Cardiac muscle cell (in vitro differentiated cells and primary cell): ENCODE data around the gene SPOCK2. TPM values are rescaled to one million over a fixed set of nuclear protein-coding genes. Genes with fewer than 3 reads are reported as not detected.

Experiments used
- DNase-seq, 2 donors: peaks; one replicate each; pipeline versions ENCODE4 v3.0.0 to v3.0.0-alpha.2; 2010 to 2017; ENCODE audit warnings: low read depth in 1 of 2, low spot score in 1 of 2
- H3K27ac ChIP-seq: fragments of 200-600 bp; sonication (generic); 2 replicates; pipeline ENCODE4 v1.5.1; 2016
- H3K27me3 ChIP-seq: fragments of 200-600 bp; sonication (generic); 2 replicates; pipeline ENCODE4 v1.6.0; 2016; ENCODE audit warnings: control low read depth
- H3K36me3 ChIP-seq: fragments of 200-600 bp; sonication (generic); 2 replicates; pipeline ENCODE4 v1.5.1; 2016; ENCODE audit warnings: control low read depth
- H3K4me1 ChIP-seq: fragments of 200-600 bp; sonication (generic); 2 replicates; pipeline ENCODE4 v1.8.1; 2017; ENCODE audit warnings: low read depth, mild to moderate bottlenecking, mixed run types
- H3K4me3 ChIP-seq: fragments of 200-600 bp; sonication (generic); 2 replicates; pipeline ENCODE4 v1.5.1; 2016; ENCODE audit warnings: mild to moderate bottlenecking
- H3K9me3 ChIP-seq: fragments of 200-600 bp; sonication (generic); 2 replicates; pipeline ENCODE4 v1.5.1; 2017; ENCODE audit warnings: low read depth, mild to moderate bottlenecking, control low read depth
- CTCF ChIP-seq: IDR thresholded peaks from 2 replicates; pipeline ENCODE4 v1.5.1; 2012; ENCODE audit warnings: low read depth, mild to moderate bottlenecking, low read length
- polyA plus RNA-seq: library from polyadenylated mRNA; unstranded; fragments of >200 nt; fragmentation: Nextera tagmentation; extraction: Ambion mirVana; gene quantifications from 2 replicates; pipeline ENCODE4 v1.2.1, GENCODE V29; 2016
- total RNA-seq: library from RNA; depleted of rRNA; stranded (reverse); fragments of >200 nt; gene quantifications from 2 replicates; pipeline ENCODE4 v1.2.3, GENCODE V29; 2016

Gene SPOCK2
- total and polyA plus RNA-seq, 2 experiments from 2014 or later = 3.9 to 5.0 TPM

- TF ChIP-seq CTCF = no peak
- Histone ChIP-seq H3K4me1 (no peaks in the 10 kb centered on the region), H3K36me3 (no peaks in the 10 kb centered on the region), H3K4me3 (no peak overlapping the region), H3K9me3 (no peaks in the 10 kb centered on the region), H3K27me3 (no peaks in the 10 kb centered on the region), H3K27ac (no peak overlapping the region)
- DNase-seq = no peak
Measured at GRCh38 chr10:72124381-72124780, 36.0 kb upstream of the SPOCK2 start.

GRCh38 chr10:72123616-72124015 is 35.3 kb upstream of the SPOCK2 start:
- H3K4me3 ChIP-seq = no peak overlapping the region
- no peaks in the 10 kb centered on the region for H3K36me3 ChIP-seq
- H3K4me1 ChIP-seq = no peaks in the 10 kb centered on the region
- no peak for TF ChIP-seq CTCF
- no peaks in the 10 kb centered on the region for H3K9me3 ChIP-seq
- H3K27ac ChIP-seq = no peak overlapping the region
- DNase-seq = no peak
- no peaks in the 10 kb centered on the region for H3K27me3 ChIP-seq

GRCh38 chr10:72122221-72122620 is 33.9 kb upstream of the SPOCK2 start:
- no peaks in the 10 kb centered on the region for H3K4me1 ChIP-seq
- H3K9me3 ChIP-seq = no peaks in the 10 kb centered on the region
- H3K36me3 ChIP-seq = no peaks in the 10 kb centered on the region
- H3K4me3 ChIP-seq = no peak overlapping the region
- no peaks in the 10 kb centered on the region for H3K27me3 ChIP-seq
- TF ChIP-seq CTCF = no peak
- H3K27ac ChIP-seq = no peak overlapping the region
- DNase-seq = no peak

- H3K4me1 ChIP-seq = no peaks in the 10 kb centered on the region
- no peaks in the 10 kb centered on the region for H3K27me3 ChIP-seq
- H3K36me3 ChIP-seq = no peaks in the 10 kb centered on the region
- H3K9me3 ChIP-seq = no peaks in the 10 kb centered on the region
- no peak for DNase-seq
- no peak overlapping the region for H3K4me3 ChIP-seq
- H3K27ac ChIP-seq = no peak overlapping the region
- no peak for TF ChIP-seq CTCF
Measured at GRCh38 chr10:72121389-72121788, 33.0 kb upstream of the SPOCK2 start.

- no peak for TF ChIP-seq CTCF
- DNase-seq = no peak
- Histone ChIP-seq H3K27me3 (no peaks in the 10 kb centered on the region), H3K36me3 (no peaks in the 10 kb centered on the region), H3K27ac (no peak overlapping the region), H3K4me1 (no peaks in the 10 kb centered on the region), H3K9me3 (no peaks in the 10 kb centered on the region), H3K4me3 (no peak overlapping the region)
Measured at GRCh38 chr10:72116372-72116771, 28.0 kb upstream of the SPOCK2 start.
